ENCODE measurements around the gene SPP2.

DNA sequence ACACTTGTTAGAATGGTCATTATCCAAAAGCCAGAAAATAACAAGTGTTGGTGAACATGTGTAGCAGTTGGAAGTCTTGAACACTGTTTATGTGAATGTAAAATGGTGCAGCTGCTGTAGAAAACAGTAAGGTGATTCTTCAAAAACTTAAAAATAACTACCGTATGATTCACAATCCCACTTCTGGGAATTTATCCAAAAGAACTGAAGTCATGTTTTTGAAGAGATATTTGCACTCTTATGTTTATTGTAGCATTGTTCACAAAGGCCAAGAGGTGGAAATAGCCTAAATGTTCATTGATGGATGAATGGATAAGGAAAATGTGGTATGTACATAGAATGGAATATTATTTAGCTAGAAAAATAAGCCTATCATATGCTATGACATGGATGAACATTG, 6.3 kb upstream of the SPP2 start:
- TF ChIP-seq, protein P1, sequence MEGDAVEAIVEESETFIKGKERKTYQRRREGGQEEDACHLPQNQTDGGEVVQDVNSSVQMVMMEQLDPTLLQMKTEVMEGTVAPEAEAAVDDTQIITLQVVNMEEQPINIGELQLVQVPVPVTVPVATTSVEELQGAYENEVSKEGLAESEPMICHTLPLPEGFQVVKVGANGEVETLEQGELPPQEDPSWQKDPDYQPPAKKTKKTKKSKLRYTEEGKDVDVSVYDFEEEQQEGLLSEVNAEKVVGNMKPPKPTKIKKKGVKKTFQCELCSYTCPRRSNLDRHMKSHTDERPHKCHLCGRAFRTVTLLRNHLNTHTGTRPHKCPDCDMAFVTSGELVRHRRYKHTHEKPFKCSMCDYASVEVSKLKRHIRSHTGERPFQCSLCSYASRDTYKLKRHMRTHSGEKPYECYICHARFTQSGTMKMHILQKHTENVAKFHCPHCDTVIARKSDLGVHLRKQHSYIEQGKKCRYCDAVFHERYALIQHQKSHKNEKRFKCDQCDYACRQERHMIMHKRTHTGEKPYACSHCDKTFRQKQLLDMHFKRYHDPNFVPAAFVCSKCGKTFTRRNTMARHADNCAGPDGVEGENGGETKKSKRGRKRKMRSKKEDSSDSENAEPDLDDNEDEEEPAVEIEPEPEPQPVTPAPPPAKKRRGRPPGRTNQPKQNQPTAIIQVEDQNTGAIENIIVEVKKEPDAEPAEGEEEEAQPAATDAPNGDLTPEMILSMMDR (IDR thresholded peaks at IDR 0.05), result no peak
- TF ChIP-seq POLR2AphosphoS5 (IDR thresholded peaks at IDR 0.05) (no peak), POLR2A (IDR thresholded peaks at IDR 0.05) (no peak)

All from stomach (tissue), 4 donors.